ENCODE measurements around the gene POLR2E. TPM values are rescaled to one million over a fixed set of nuclear protein-coding genes. Genes with fewer than 3 reads are reported as not detected.

Gene POLR2E
- total RNA-seq, 1 donor from 2014 or later = 272 TPM

DNA sequence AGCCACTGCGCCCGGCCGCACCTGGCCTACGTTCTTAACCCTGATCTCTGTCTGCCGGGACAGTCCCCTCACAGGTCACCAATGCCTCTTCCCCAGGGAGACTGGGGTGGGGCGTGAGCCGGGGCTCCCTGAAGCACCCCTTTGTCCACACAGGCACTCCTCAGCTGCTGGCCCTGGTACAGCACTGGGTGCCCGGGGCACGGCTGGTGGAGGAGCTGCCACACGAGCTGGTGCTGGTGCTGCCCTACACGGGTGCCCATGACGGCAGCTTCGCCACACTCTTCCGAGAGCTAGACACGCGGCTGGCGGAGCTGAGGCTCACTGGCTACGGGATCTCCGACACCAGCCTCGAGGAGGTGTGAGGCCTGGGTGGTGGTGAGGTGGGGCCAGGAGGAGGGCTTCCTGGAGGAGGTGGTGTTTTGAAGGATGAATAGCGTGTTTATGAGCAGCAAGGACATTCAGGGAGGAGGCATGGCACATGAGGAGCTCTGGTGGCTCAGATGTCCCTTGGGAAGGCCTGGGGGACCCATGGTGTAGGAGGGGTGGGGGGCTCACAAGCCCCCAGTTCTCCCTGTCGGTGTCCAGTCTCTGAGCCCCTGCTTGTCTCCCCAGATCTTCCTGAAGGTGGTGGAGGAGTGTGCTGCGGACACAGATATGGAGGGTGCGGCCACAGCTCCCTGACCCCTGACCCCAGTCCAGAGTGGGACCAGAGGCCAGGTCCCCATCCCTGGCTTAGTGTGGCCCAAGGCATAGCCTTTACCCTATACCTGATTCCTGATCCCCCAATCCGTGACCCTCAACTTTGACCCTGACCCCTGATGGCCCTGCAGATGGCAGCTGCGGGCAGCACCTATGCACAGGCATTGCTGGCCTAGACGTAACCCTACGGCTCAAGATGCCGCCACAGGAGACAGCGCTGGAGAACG, 41.7 kb downstream of the POLR2E start:
- no peaks in the 10 kb centered on the region for H3K9me3 Mint-ChIP-seq
- no peaks in the 10 kb centered on the region for H3K27me3 Mint-ChIP-seq (ENCODE audit: low read depth)
- peaks cover 9% of the 10 kb centered on the region for H3K4me1 Mint-ChIP-seq (ENCODE audit: low read depth)
- H3K27ac Mint-ChIP-seq = no peak overlapping the region
- peaks cover 19% of the 10 kb centered on the region for H3K36me3 Mint-ChIP-seq (ENCODE audit: low read depth)
- DNase-seq (ENCODE audit: low spot score) = no peak
- no peak overlapping the region for H3K4me3 Mint-ChIP-seq (ENCODE audit: low read depth)
- intact Hi-C loops (cut with micrococcal nuclease) = no loop called here

GRCh38 chr19:1052349-1052975, 42.7 kb downstream of the POLR2E start:
- Mint-ChIP-seq H3K4me1 (ENCODE audit: low read depth) (peaks cover 4% of the 10 kb centered on the region), H3K9me3 (no peaks in the 10 kb centered on the region), H3K36me3 (ENCODE audit: low read depth) (peaks cover 14% of the 10 kb centered on the region), H3K27ac (no peak overlapping the region), H3K27me3 (ENCODE audit: low read depth) (no peaks in the 10 kb centered on the region), H3K4me3 (ENCODE audit: low read depth) (no peak overlapping the region)
- no peak for DNase-seq (ENCODE audit: low spot score)
- intact Hi-C loops (cut with micrococcal nuclease) = no loop called here

GRCh38 chr19:1051791-1052190, 43.4 kb downstream of the POLR2E start:
- Mint-ChIP-seq H3K27me3 (ENCODE audit: low read depth) (no peaks in the 10 kb centered on the region), H3K36me3 (ENCODE audit: low read depth) (peaks cover 10% of the 10 kb centered on the region), H3K27ac (no peak overlapping the region), H3K4me3 (ENCODE audit: low read depth) (no peak overlapping the region), H3K4me1 (ENCODE audit: low read depth) (no peaks in the 10 kb centered on the region), H3K9me3 (no peaks in the 10 kb centered on the region)
- no peak for DNase-seq (ENCODE audit: low spot score)
- intact Hi-C loops (cut with micrococcal nuclease) = no loop called here

GRCh38 chr19:1050989-1051788, 44.0 kb downstream of the POLR2E start:
- Mint-ChIP-seq H3K9me3 (no peaks in the 10 kb centered on the region), H3K4me3 (ENCODE audit: low read depth) (no peak overlapping the region), H3K36me3 (ENCODE audit: low read depth) (peaks cover 4% of the 10 kb centered on the region), H3K27me3 (ENCODE audit: low read depth) (no peaks in the 10 kb centered on the region), H3K27ac (no peak overlapping the region), H3K4me1 (ENCODE audit: low read depth) (no peaks in the 10 kb centered on the region)
- intact Hi-C loops (cut with micrococcal nuclease) = no loop called here
- no peak for DNase-seq (ENCODE audit: low spot score)

DNA sequence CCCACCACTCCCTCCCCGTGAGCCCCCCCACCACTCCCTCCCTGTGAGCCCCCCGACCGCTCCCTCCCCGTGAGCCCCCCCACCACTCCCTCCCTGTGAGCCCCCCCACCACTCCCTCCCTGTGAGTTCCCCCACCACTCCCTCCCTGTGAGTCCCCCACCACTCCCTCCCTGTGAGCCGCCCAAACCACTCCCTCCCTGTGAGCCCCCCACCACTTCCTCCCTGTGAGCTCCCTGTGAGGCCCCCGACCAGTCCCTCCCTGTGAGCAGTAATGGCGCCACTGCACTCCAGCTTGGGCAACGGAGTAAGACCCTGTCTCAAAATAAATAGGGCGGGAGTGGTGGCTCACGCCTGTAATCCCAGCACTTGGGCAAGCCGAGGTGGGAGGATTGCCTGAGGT, 45.4 kb downstream of the POLR2E start:
- no peaks in the 10 kb centered on the region for H3K4me1 Mint-ChIP-seq (ENCODE audit: low read depth)
- H3K27me3 Mint-ChIP-seq (ENCODE audit: low read depth) = no peaks in the 10 kb centered on the region
- DNase-seq (ENCODE audit: low spot score) = no peak
- intact Hi-C loops (cut with micrococcal nuclease) = no loop called here
- H3K27ac Mint-ChIP-seq = no peak overlapping the region
- no peaks in the 10 kb centered on the region for H3K9me3 Mint-ChIP-seq
- H3K36me3 Mint-ChIP-seq (ENCODE audit: low read depth) = peaks cover 6% of the 10 kb centered on the region
- no peak overlapping the region for H3K4me3 Mint-ChIP-seq (ENCODE audit: low read depth)

GRCh38 chr19:1049106-1049505, 46.1 kb downstream of the POLR2E start:
- Mint-ChIP-seq H3K4me1 (ENCODE audit: low read depth) (no peaks in the 10 kb centered on the region), H3K4me3 (ENCODE audit: low read depth) (no peak overlapping the region), H3K27ac (no peak overlapping the region), H3K36me3 (ENCODE audit: low read depth) (peaks cover 6% of the 10 kb centered on the region), H3K27me3 (ENCODE audit: low read depth) (no peaks in the 10 kb centered on the region), H3K9me3 (no peaks in the 10 kb centered on the region)
- intact Hi-C loops (cut with micrococcal nuclease) = no loop called here
- DNase-seq (ENCODE audit: low spot score) = no peak

- intact Hi-C loops (cut with micrococcal nuclease) = no loop called here
- Mint-ChIP-seq H3K36me3 (ENCODE audit: low read depth) (peaks cover 6% of the 10 kb centered on the region), H3K27me3 (ENCODE audit: low read depth) (no peaks in the 10 kb centered on the region), H3K27ac (no peak overlapping the region), H3K9me3 (no peaks in the 10 kb centered on the region), H3K4me1 (ENCODE audit: low read depth) (no peaks in the 10 kb centered on the region), H3K4me3 (ENCODE audit: low read depth) (no peak overlapping the region)
- no peak for DNase-seq (ENCODE audit: low spot score)
Observed at GRCh38 chr19:1047696-1048147, 47.5 kb downstream of the POLR2E start.

DNA sequence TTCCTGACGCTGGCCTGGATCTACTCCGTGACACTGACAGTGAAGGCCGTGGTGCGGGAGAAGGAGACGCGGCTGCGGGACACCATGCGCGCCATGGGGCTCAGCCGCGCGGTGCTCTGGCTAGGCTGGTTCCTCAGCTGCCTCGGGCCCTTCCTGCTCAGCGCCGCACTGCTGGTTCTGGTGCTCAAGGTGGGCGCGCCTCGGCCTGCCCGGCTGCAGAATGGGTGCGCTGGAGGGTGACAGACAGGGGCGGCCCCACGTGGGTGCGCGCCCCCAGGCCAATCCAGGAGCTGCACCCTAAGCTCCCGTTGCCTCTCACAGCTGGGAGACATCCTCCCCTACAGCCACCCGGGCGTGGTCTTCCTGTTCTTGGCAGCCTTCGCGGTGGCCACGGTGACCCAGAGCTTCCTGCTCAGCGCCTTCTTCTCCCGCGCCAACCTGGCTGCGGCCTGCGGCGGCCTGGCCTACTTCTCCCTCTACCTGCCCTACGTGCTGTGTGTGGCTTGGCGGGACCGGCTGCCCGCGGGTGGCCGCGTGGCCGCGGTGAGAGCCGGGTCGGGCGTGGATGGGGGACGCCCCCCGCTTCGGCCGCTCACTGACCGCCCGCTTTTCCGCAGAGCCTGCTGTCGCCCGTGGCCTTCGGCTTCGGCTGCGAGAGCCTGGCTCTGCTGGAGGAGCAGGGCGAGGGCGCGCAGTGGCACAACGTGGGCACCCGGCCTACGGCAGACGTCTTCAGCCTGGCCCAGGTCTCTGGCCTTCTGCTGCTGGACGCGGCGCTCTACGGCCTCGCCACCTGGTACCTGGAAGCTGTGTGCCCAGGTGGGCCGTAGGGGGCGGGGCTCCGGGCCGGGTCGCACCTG, 48.1 kb downstream of the POLR2E start:
- Mint-ChIP-seq H3K27me3 (ENCODE audit: low read depth) (no peaks in the 10 kb centered on the region), H3K36me3 (ENCODE audit: low read depth) (peaks cover 6% of the 10 kb centered on the region), H3K27ac (no peak overlapping the region), H3K9me3 (no peaks in the 10 kb centered on the region), H3K4me3 (ENCODE audit: low read depth) (no peak overlapping the region), H3K4me1 (ENCODE audit: low read depth) (no peaks in the 10 kb centered on the region)
- intact Hi-C loops (cut with micrococcal nuclease) = no loop called here
- DNase-seq (ENCODE audit: low spot score) = no peak

DNA sequence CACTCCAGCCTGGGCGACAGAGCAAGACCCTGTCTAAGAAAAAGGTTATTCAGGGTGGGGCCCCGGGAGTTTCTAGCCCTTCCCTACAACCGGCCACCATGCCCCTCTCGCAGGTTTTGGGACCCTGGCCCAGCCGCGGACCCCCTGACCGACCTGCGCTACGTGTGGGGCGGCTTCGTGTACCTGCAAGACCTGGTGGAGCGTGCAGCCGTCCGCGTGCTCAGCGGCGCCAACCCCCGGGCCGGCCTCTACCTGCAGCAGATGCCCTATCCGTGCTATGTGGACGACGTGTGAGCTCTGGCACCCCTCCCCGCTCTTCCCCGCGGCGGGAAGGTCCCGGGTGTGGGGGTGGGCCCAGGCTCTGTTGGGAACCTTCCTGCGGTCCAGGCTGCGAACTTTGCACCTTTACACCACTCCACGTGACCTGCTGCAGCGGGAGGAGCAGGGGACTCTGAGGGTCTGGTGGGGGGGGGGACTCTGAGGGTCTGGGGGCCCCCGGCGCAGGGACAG, 49.0 kb downstream of the POLR2E start:
- H3K36me3 Mint-ChIP-seq (ENCODE audit: low read depth) = peaks cover 3% of the 10 kb centered on the region
- H3K4me3 Mint-ChIP-seq (ENCODE audit: low read depth) = no peak overlapping the region
- DNase-seq (ENCODE audit: low spot score) = no peak
- H3K9me3 Mint-ChIP-seq = no peaks in the 10 kb centered on the region
- no peaks in the 10 kb centered on the region for H3K27me3 Mint-ChIP-seq (ENCODE audit: low read depth)
- intact Hi-C loops (cut with micrococcal nuclease) = no loop called here
- H3K27ac Mint-ChIP-seq = no peak overlapping the region
- H3K4me1 Mint-ChIP-seq (ENCODE audit: low read depth) = peaks cover 3% of the 10 kb centered on the region

GRCh38 chr19:1045247-1045603, 50.0 kb downstream of the POLR2E start:
- intact Hi-C loops (cut with micrococcal nuclease) = no loop called here
- Mint-ChIP-seq H3K36me3 (ENCODE audit: low read depth) (peaks cover 3% of the 10 kb centered on the region), H3K4me1 (ENCODE audit: low read depth) (peaks cover 8% of the 10 kb centered on the region), H3K4me3 (ENCODE audit: low read depth) (no peak overlapping the region), H3K27ac (no peak overlapping the region), H3K27me3 (ENCODE audit: low read depth) (no peaks in the 10 kb centered on the region), H3K9me3 (no peaks in the 10 kb centered on the region)
- peak; percentile 73 for DNase-seq (ENCODE audit: low spot score)

GRCh38 chr19:1042689-1043511, 52.3 kb downstream of the POLR2E start:
- H3K27ac Mint-ChIP-seq = no peak overlapping the region
- H3K27me3 Mint-ChIP-seq (ENCODE audit: low read depth) = no peaks in the 10 kb centered on the region
- H3K4me1 Mint-ChIP-seq (ENCODE audit: low read depth) = peaks cover 25% of the 10 kb centered on the region
- H3K9me3 Mint-ChIP-seq = no peaks in the 10 kb centered on the region
- peaks cover 20% of the 10 kb centered on the region for H3K36me3 Mint-ChIP-seq (ENCODE audit: low read depth)
- no peak overlapping the region for H3K4me3 Mint-ChIP-seq (ENCODE audit: low read depth)
- intact Hi-C loops (cut with micrococcal nuclease) = no loop called here
- DNase-seq (ENCODE audit: low spot score) = no peak
